Liver (tissue), 9 donors: Measurements from ENCODE around the gene GATB. TPM values are rescaled to one million over a fixed set of nuclear protein-coding genes. Genes with fewer than 3 reads are reported as not detected.

Experiments
- DNase-seq: peaks from one replicate; pipeline ENCODE4 v3.0.0-alpha.2; 2017; ENCODE audit warnings: low spot score
- H3K27ac ChIP-seq, 2 donors: one replicate each; pipeline ENCODE4 v1.7.0; 2013; ENCODE audit warnings: inconsistent platforms in 2 of 2, low read length in 2 of 2, control low read depth in 1 of 2, low read depth in 1 of 2, mild to moderate bottlenecking in 1 of 2
- H3K27me3 ChIP-seq, 4 donors: one replicate each; pipeline versions ENCODE4 v1.6.1 to v1.7.0; 2013; ENCODE audit warnings: low read length in 3 of 4, inconsistent platforms in 1 of 4, mild to moderate bottlenecking in 1 of 4, moderate library complexity in 1 of 4; ENCODE audit not compliant: control insufficient read depth in 4 of 4, insufficient read depth in 4 of 4
- H3K36me3 ChIP-seq, 4 donors: one replicate each; pipeline versions ENCODE4 v1.6.1 to v1.7.0; 2013; ENCODE audit warnings: low read length in 3 of 4, mild to moderate bottlenecking in 3 of 4, low read depth in 1 of 4, moderate library complexity in 1 of 4; ENCODE audit not compliant: control insufficient read depth in 4 of 4, insufficient read depth in 3 of 4
- H3K4me1 ChIP-seq, 4 donors: one replicate each; pipeline versions ENCODE4 v1.6.1 to v1.7.0; 2013; ENCODE audit warnings: low read length in 3 of 4, mild to moderate bottlenecking in 3 of 4, moderate library complexity in 1 of 4; ENCODE audit not compliant: control insufficient read depth in 4 of 4, insufficient read depth in 4 of 4
- H3K4me3 ChIP-seq, 3 donors: one replicate each; pipeline versions ENCODE4 v1.6.1 to v1.7.0; 2013; ENCODE audit warnings: low read length in 3 of 3, control low read depth in 1 of 3, low read depth in 1 of 3, mild to moderate bottlenecking in 1 of 3
- H3K9ac ChIP-seq, 2 donors: one replicate each; pipeline ENCODE4 v1.7.0; 2013; ENCODE audit warnings: low read length in 2 of 2, mild to moderate bottlenecking in 2 of 2, moderate library complexity in 2 of 2, control low read depth in 1 of 2, low read depth in 1 of 2
- H3K9me3 ChIP-seq, 4 donors: one replicate each; pipeline versions ENCODE4 v1.6.1 to v1.7.0; 2013; ENCODE audit warnings: low read length in 3 of 4; ENCODE audit not compliant: control insufficient read depth in 4 of 4
- CTCF ChIP-seq: fragments of 150-350 bp; IDR thresholded peaks from 2 replicates; pipeline ENCODE4 v1.5.1; 2017; ENCODE audit warnings: improper control_type of control experiment, low read depth, low read length; ENCODE audit not compliant: missing input control
- EGR1 ChIP-seq, 2 donors: IDR thresholded peaks; 2 replicates each; pipeline ENCODE4 v1.6.1; 2016 to 2018; ENCODE audit warnings: antibody characterized with exemption in 2 of 2, low read depth in 2 of 2
- FOXA1 ChIP-seq: IDR thresholded peaks from 2 replicates; pipeline ENCODE4 v1.6.1; 2016; ENCODE audit warnings: antibody characterized with exemption
- FOXA2 ChIP-seq: IDR thresholded peaks from 2 replicates; pipeline ENCODE4 v1.6.1; 2016; ENCODE audit warnings: antibody characterized with exemption
- GABPA ChIP-seq, 2 donors: IDR thresholded peaks in 1 of 2; conservative IDR thresholded peaks in 1 of 2; 2 replicates each; pipeline ENCODE4 v1.6.1; 2016; ENCODE audit warnings: antibody characterized with exemption in 2 of 2, mild to moderate bottlenecking in 1 of 2, moderate library complexity in 1 of 2
- HNF4A ChIP-seq, 2 donors: conservative IDR thresholded peaks; 2 replicates each; pipeline ENCODE4 v1.6.1; 2016; ENCODE audit warnings: antibody characterized with exemption in 2 of 2, mild to moderate bottlenecking in 2 of 2
- HNF4G ChIP-seq: IDR thresholded peaks from 2 replicates; pipeline ENCODE4 v1.6.1; 2016; ENCODE audit warnings: antibody characterized with exemption
- JUND ChIP-seq, 2 donors: IDR thresholded peaks; 2 replicates each; pipeline ENCODE4 v1.6.1; 2016; ENCODE audit warnings: antibody characterized with exemption in 2 of 2
- NR2F2 ChIP-seq: IDR thresholded peaks from 2 replicates; pipeline ENCODE4 v1.6.1; 2016; ENCODE audit warnings: antibody characterized with exemption
- RAD21 ChIP-seq, 2 donors: IDR thresholded peaks; 2 replicates each; pipeline ENCODE4 v1.6.1; 2016; ENCODE audit warnings: antibody characterized with exemption in 2 of 2, mild to moderate bottlenecking in 2 of 2
- RXRA ChIP-seq, 2 donors: IDR thresholded peaks; 2 replicates each; pipeline ENCODE4 v1.6.1; 2017 to 2018; ENCODE audit warnings: antibody characterized with exemption in 2 of 2, mild to moderate bottlenecking in 1 of 2
- TAF1 ChIP-seq: conservative IDR thresholded peaks from 2 replicates; pipeline ENCODE4 v1.6.1; 2016; ENCODE audit warnings: antibody characterized with exemption, mild to moderate bottlenecking
- YY1 ChIP-seq: IDR thresholded peaks from 2 replicates; pipeline ENCODE4 v1.6.1; 2016; ENCODE audit warnings: antibody characterized with exemption, mild to moderate bottlenecking
- WGBS: extraction: QIAGEN DNeasy Blood & Tissue Kit; methylation state at CpG from one replicate; pipeline ENCODE4 v1.1.7; 2013; 5-methylcytosine and 5-hydroxymethylcytosine counted together
- polyA plus RNA-seq, 2 donors: library from polyadenylated mRNA; stranded (reverse) in 1 of 2; unstranded in 1 of 2; fragments of 200-250 nt in 1 of 2; fragments of >200 nt in 1 of 2; fragmentation: Nextera tagmentation in 1 of 2; extraction: Ambion mirVana in 1 of 2; gene quantifications; one replicate each; pipeline versions ENCODE4 v1.2.1 to v1.2.3, GENCODE V29; 2013 to 2015
- total RNA-seq, 2 donors: library from RNA; depleted of rRNA; stranded (reverse); fragments of >200 nt; gene quantifications; one replicate each; pipeline ENCODE4 v1.2.3, GENCODE V29; 2014
- TF ChIP-seq, protein P1 (sequence below): IDR thresholded peaks from 2 replicates; pipeline ENCODE4 v1.6.1; 2016; ENCODE audit warnings: antibody characterized with exemption
- TF ChIP-seq, protein P2 (sequence below): IDR thresholded peaks from 2 replicates; pipeline ENCODE4 v1.6.1; 2016; ENCODE audit warnings: antibody characterized with exemption
- TF ChIP-seq, protein P3 (sequence below): IDR thresholded peaks from 2 replicates; pipeline ENCODE4 v1.6.1; 2016; ENCODE audit warnings: antibody characterized with exemption, mild to moderate bottlenecking
- TF ChIP-seq, protein P4 (sequence below): IDR thresholded peaks from 2 replicates; pipeline ENCODE4 v1.6.1; 2016; ENCODE audit warnings: antibody characterized with exemption
- donor health status: healthy.
- donor health status: healthy.
- donor health status: healthy.
- donor health status: healthy.
- donor health status: healthy.

GATB gene
- total and polyA plus RNA-seq, 4 donors = 10.4 to 17.3 (median 12.5) TPM

DNA sequence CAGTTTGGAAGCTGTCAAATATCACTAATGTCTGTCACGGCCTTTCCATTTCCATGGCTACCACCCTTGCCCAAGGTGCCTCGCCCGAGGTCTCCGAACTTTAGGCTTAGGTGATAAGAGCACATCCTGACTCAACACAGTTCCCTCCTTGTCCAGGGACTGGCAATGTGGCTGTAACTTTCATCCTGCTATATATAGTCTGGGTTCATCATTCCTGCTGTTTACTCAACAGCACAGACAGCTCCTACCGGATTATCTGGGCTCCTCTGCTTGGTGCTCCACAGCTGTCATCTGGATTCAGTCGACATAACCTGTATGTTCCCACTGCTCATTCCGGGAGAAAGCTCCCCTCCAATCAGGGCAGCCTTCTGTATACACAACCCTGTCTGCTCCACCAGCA is 51.2 kb downstream of the GATB start:
- TF ChIP-seq, protein P1, sequence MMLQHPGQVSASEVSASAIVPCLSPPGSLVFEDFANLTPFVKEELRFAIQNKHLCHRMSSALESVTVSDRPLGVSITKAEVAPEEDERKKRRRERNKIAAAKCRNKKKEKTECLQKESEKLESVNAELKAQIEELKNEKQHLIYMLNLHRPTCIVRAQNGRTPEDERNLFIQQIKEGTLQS = no peak
- TF ChIP-seq RAD21 (IDR thresholded peaks at IDR 0.05) (no peak), FOXA1 (no peak), HNF4G (no peak), EGR1 (IDR thresholded peaks at IDR 0.05; ENCODE audit: low read depth in 2 of 2) (no peak), YY1 (no peak), CTCF (no peak)
- TF ChIP-seq, protein P2, sequence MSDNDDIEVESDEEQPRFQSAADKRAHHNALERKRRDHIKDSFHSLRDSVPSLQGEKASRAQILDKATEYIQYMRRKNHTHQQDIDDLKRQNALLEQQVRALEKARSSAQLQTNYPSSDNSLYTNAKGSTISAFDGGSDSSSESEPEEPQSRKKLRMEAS = no peak
- Histone ChIP-seq H3K9ac (no peak overlapping the region), H3K4me1 (no peaks in the 10 kb centered on the region), H3K27ac (no peak overlapping the region), H3K4me3 (no peak overlapping the region), H3K36me3 (peaks cover 2 to 9% (median 5%) of the 10 kb centered on the region in 4 donors), H3K9me3 (no peaks in the 10 kb centered on the region), H3K27me3 (no peaks in the 10 kb centered on the region)
- DNase-seq = no peak
- 96% methylated on average over 7 of the region's 7 CpGs for WGBS

- Histone ChIP-seq H3K9ac (no peak overlapping the region), H3K4me1 (no peaks in the 10 kb centered on the region), H3K27me3 (no peaks in the 10 kb centered on the region), H3K4me3 (no peak overlapping the region), H3K9me3 (no peaks in the 10 kb centered on the region), H3K27ac (no peak overlapping the region), H3K36me3 (peaks cover under 1 to 10% (median 5%) of the 10 kb centered on the region in 4 donors)
- TF ChIP-seq RXRA (IDR thresholded peaks at IDR 0.05) (no peak), FOXA2 (no peak), FOXA1 (no peak), CTCF (no peak), YY1 (no peak), HNF4A (conservative IDR thresholded peaks at IDR 0.05) (no peak), HNF4G (no peak), NR2F2 (no peak), RAD21 (IDR thresholded peaks at IDR 0.05) (no peak), GABPA (IDR thresholded peaks at IDR 0.05 in 1 of 2, conservative IDR thresholded peaks at IDR 0.05 in 1 of 2) (no peak), TAF1 (no peak), EGR1 (IDR thresholded peaks at IDR 0.05; ENCODE audit: low read depth in 2 of 2) (no peak), JUND (IDR thresholded peaks at IDR 0.05) (no peak)
- TF ChIP-seq, protein P1 = no peak
- TF ChIP-seq, protein P2 = no peak
- TF ChIP-seq, protein P3, sequence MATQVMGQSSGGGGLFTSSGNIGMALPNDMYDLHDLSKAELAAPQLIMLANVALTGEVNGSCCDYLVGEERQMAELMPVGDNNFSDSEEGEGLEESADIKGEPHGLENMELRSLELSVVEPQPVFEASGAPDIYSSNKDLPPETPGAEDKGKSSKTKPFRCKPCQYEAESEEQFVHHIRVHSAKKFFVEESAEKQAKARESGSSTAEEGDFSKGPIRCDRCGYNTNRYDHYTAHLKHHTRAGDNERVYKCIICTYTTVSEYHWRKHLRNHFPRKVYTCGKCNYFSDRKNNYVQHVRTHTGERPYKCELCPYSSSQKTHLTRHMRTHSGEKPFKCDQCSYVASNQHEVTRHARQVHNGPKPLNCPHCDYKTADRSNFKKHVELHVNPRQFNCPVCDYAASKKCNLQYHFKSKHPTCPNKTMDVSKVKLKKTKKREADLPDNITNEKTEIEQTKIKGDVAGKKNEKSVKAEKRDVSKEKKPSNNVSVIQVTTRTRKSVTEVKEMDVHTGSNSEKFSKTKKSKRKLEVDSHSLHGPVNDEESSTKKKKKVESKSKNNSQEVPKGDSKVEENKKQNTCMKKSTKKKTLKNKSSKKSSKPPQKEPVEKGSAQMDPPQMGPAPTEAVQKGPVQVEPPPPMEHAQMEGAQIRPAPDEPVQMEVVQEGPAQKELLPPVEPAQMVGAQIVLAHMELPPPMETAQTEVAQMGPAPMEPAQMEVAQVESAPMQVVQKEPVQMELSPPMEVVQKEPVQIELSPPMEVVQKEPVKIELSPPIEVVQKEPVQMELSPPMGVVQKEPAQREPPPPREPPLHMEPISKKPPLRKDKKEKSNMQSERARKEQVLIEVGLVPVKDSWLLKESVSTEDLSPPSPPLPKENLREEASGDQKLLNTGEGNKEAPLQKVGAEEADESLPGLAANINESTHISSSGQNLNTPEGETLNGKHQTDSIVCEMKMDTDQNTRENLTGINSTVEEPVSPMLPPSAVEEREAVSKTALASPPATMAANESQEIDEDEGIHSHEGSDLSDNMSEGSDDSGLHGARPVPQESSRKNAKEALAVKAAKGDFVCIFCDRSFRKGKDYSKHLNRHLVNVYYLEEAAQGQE = no peak
- TF ChIP-seq, protein P4, sequence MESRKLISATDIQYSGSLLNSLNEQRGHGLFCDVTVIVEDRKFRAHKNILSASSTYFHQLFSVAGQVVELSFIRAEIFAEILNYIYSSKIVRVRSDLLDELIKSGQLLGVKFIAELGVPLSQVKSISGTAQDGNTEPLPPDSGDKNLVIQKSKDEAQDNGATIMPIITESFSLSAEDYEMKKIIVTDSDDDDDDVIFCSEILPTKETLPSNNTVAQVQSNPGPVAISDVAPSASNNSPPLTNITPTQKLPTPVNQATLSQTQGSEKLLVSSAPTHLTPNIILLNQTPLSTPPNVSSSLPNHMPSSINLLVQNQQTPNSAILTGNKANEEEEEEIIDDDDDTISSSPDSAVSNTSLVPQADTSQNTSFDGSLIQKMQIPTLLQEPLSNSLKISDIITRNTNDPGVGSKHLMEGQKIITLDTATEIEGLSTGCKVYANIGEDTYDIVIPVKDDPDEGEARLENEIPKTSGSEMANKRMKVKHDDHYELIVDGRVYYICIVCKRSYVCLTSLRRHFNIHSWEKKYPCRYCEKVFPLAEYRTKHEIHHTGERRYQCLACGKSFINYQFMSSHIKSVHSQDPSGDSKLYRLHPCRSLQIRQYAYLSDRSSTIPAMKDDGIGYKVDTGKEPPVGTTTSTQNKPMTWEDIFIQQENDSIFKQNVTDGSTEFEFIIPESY = no peak
- 94% methylated on average over 6 of the region's 6 CpGs for WGBS
- no peak for DNase-seq
Measured at GRCh38 chr4:151709071-151709470, 51.7 kb downstream of the GATB start.
